ENCODE measurements around the gene BDKRB1.

DNA sequence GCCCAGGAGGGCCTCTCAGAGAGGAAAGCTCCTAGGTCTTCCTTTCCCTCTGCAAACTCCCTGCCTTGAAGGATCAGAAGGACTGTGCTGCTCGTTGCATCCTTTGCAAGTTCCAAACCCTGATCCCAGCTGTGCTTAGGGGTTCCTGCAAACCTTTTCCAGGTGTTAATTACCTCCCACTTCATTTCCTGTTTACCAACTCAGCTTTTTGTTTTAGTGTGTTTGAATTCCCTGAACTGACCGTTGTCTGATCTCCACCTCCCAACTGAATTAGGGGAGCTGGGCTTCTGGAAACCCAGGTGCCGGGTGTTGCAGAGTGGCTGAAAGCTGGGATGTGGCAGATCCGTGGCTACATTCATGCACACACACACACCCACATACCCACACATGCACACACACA, 20.6 kb upstream of the BDKRB1 start:
- no peak for TF ChIP-seq POLR2A (IDR thresholded peaks at IDR 0.05)
- TF ChIP-seq, protein P1, sequence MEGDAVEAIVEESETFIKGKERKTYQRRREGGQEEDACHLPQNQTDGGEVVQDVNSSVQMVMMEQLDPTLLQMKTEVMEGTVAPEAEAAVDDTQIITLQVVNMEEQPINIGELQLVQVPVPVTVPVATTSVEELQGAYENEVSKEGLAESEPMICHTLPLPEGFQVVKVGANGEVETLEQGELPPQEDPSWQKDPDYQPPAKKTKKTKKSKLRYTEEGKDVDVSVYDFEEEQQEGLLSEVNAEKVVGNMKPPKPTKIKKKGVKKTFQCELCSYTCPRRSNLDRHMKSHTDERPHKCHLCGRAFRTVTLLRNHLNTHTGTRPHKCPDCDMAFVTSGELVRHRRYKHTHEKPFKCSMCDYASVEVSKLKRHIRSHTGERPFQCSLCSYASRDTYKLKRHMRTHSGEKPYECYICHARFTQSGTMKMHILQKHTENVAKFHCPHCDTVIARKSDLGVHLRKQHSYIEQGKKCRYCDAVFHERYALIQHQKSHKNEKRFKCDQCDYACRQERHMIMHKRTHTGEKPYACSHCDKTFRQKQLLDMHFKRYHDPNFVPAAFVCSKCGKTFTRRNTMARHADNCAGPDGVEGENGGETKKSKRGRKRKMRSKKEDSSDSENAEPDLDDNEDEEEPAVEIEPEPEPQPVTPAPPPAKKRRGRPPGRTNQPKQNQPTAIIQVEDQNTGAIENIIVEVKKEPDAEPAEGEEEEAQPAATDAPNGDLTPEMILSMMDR (IDR thresholded peaks at IDR 0.05), result no peak
